Measurements from ENCODE around the gene ZRSR2. TPM values are rescaled to one million over a fixed set of nuclear protein-coding genes. Genes with fewer than 3 reads are reported as not detected.
A peak's percentile ranks its signal among the peaks of the same experiment; 100 is the strongest.
"Not testable (repeated sequence)": the region's sequence is repeated elsewhere in the genome, so short reads cannot be mapped to it uniquely, and the experiment has no call there.

Gene ZRSR2
- total RNA-seq, 2 experiments from 2014 or later = 15.7 to 16.7 TPM

DNA sequence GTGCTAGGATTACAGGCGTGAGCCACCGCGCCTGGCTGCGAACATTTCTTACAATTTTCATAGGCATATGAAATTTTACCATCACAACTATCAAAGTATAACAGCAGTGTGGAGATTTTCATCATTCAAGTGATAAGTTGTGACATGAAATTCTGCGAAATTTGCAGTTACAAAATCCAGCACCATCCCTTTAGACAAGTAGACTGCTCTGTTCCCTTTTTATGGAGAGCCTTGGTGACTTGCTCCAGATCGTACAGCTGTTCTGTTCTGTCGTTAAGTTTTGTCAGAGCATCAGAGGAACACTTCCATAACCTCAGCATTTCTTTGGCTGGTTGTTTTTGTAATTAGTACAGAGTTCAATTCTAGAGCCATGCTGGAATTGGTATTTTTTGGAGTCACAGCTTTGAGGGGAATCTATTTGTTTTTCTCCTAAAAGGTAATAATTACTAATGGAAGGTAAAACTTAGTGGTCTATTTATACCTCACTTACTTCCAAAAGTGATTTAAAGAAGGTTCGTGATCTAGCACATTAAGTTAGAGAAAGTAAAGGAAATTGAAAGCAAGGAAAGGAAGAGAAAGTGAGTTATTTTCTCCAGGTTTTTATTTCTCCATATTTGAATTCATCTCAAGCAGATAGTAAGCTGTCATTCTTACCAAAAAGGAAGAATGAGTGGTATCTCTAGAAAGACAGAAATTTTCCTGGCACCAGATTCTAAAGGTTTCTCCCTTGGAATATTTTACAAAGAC lies 22.1 kb downstream of the ZRSR2 start:
- CTCF ChIA-PET = no interaction called here
- no peaks in the 10 kb centered on the region for H3K27me3 Mint-ChIP-seq (ENCODE audit: low read depth)
- intact Hi-C loops (cut with micrococcal nuclease) = no loop called here
- no peaks in the 10 kb centered on the region for H3K9me3 Mint-ChIP-seq
- H3K27ac Mint-ChIP-seq = no peak overlapping the region
- peaks cover 12% of the 10 kb centered on the region for H3K36me3 Mint-ChIP-seq (ENCODE audit: low read depth)
- H3K4me1 Mint-ChIP-seq (ENCODE audit: low read depth) = peaks cover 28% of the 10 kb centered on the region
- DNase-seq = no peak
- H3K4me3 Mint-ChIP-seq = no peak overlapping the region

DNA sequence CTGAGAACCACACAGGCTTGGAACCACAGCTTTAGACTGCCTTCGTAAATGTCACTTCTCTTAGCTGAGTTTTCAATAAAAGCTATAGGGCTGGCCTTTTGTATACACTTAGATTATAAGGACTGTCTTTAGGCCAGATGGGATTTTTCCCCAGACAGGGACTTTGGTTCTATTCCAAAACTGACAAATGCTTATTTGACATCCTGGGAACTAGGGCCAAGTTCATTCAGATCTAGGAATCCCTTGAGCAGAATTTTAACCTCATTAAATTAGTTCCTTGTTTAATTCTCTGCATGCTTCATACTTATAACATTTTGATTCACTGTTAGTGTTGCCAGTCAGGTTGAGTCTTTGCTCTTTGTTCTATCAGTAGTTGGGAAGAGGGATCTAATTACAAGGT lies 23.1 kb downstream of the ZRSR2 start:
- H3K27me3 Mint-ChIP-seq (ENCODE audit: low read depth) = no peaks in the 10 kb centered on the region
- no peaks in the 10 kb centered on the region for H3K9me3 Mint-ChIP-seq
- H3K4me1 Mint-ChIP-seq (ENCODE audit: low read depth) = peaks cover 30% of the 10 kb centered on the region
- intact Hi-C loops (cut with micrococcal nuclease) = no loop called here
- H3K36me3 Mint-ChIP-seq (ENCODE audit: low read depth) = peaks cover 14% of the 10 kb centered on the region
- no peak for DNase-seq
- CTCF ChIA-PET = no interaction called here
- H3K27ac Mint-ChIP-seq = no peak overlapping the region
- H3K4me3 Mint-ChIP-seq = no peak overlapping the region

DNA sequence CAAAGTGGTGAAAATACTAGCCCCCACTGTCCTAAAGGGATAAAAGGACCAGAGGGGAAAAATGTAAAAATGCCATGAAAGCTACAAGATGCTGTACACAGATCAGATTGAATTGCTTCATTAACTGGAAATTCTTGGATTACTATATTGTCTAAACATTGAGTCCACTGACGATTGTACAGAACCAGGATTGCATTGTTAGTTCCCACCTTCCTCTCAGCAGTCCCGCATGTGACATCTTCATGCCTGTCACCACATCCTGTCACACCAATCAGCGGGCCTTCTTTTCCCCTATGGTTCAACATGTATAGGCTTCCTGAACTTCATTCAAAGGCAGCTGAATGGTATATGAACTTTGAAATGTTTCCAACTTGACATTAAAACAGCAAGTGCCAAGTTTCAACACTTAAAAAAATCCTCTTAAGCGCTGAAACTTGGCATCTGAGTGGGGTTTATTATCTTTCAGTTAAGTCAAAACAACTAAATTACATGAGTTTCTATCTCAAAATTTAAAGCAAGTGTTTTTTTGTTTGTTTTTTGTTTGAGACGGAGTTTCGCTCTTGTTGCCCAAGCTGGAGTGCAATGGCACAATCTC lies 24.6 kb downstream of the ZRSR2 start:
- peak; percentile 17 for DNase-seq
- Mint-ChIP-seq H3K27ac (no peak overlapping the region), H3K4me3 (no peak overlapping the region), H3K9me3 (no peaks in the 10 kb centered on the region), H3K36me3 (ENCODE audit: low read depth) (peaks cover 11% of the 10 kb centered on the region), H3K4me1 (ENCODE audit: low read depth) (peaks cover 33% of the 10 kb centered on the region), H3K27me3 (ENCODE audit: low read depth) (no peaks in the 10 kb centered on the region)
- CTCF ChIA-PET = interaction anchor here (1.0 kb wide), 1 partner anchor 158 kb away, joined by 3 read pairs; no protein-coding TSS in a partner anchor
- intact Hi-C loops (cut with micrococcal nuclease) = no loop called here

DNA sequence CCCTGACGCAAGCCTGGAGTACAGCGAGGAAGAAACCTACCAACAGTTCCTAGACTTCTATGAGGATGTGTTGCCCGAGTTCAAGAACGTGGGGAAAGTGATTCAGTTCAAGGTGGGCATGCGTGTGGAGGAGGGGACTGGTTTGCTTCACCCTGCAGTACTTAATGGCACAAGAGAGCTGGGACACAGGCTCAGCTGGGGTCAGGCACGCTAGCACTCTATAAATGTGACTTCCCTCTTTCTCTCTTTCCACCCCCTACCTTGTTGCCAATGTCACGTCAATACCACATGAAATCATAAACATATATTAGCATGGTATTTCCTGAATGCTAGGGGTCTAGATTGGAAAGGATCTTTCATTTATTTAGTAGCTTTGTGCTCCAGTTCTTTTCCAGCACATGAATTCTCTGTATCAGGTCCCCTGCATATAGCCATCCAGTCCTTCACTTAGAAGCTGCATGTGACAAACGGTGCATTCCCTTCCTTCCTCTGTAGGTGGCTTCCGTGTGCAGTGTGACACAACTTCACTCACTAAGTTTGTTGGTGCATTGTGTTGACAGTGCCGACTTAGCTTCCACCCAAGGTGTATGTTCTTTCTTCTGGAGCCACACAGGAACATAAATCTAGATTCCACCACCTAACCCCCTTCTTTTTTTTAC lies 25.6 kb downstream of the ZRSR2 start:
- Mint-ChIP-seq H3K4me3 (no peak overlapping the region), H3K27me3 (ENCODE audit: low read depth) (no peaks in the 10 kb centered on the region), H3K9me3 (no peaks in the 10 kb centered on the region), H3K36me3 (ENCODE audit: low read depth) (peaks cover 10% of the 10 kb centered on the region), H3K27ac (peak overlapping the region; percentile 78), H3K4me1 (ENCODE audit: low read depth) (peaks cover 40% of the 10 kb centered on the region)
- peak; percentile 49 for DNase-seq
- CTCF ChIA-PET = interaction anchor here (0.7 to 1.4 kb wide), 4 partner anchors 9 to 396 kb away, joined by 3 to 5 read pairs (median 3); no protein-coding TSS in a partner anchor
- intact Hi-C loops (cut with micrococcal nuclease) = loop anchor here (1.0 to 2.0 kb wide), 3 partner anchors 25 to 157 kb away; partner anchors contain the start of gene ZRSR2

DNA sequence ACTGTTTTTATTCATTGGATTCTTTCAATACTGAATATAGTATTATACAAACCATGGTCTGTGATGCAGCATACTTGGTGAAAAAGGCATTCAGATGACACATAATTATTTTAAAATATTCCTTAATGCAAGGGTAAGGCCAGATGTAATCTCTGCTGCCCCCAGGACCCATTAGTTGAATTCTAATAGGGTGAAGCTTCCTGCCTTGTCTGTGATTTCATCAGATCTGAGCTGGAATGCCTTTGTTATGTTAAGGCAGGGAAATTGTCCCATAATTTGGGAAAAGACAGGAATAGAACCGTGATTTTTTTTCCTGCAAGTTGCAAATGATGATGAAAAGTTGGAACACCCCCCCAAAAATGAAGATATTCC lies 26.1 kb downstream of the ZRSR2 start:
- intact Hi-C loops (cut with micrococcal nuclease) = loop anchor here (1.0 to 2.0 kb wide), 3 partner anchors 26 to 156 kb away; partner anchors contain the start of gene ZRSR2
- Mint-ChIP-seq H3K36me3 (ENCODE audit: low read depth) (peaks cover 10% of the 10 kb centered on the region), H3K27me3 (ENCODE audit: low read depth) (no peaks in the 10 kb centered on the region), H3K4me3 (no peak overlapping the region), H3K4me1 (ENCODE audit: low read depth) (peaks cover 40% of the 10 kb centered on the region), H3K9me3 (no peaks in the 10 kb centered on the region), H3K27ac (peak overlapping the region; percentile 78)
- DNase-seq = no peak
- CTCF ChIA-PET = interaction anchor here (0.7 to 1.4 kb wide), 3 partner anchors 9 to 395 kb away, joined by 3 to 5 read pairs (median 3); no protein-coding TSS in a partner anchor

DNA sequence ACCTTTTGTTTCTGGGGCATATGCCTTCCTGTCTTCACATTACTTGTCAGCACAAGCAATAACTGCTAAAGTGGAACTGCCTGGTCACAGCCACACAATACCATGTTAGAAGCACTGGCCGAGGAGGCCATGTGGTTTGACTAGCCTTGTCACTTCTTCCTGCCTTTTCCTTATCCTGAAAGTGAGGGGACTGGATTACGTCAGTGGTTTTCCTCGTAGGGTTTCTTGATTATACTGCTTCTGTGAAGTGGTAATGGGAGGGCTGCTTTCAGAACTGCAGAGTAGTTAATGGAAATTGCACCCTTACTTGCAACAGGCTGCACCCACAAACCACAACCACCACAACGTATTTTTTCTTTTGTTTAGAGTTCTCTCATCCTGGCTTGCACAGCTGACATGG lies 26.6 kb downstream of the ZRSR2 start:
- no peaks in the 10 kb centered on the region for H3K27me3 Mint-ChIP-seq (ENCODE audit: low read depth)
- H3K27ac Mint-ChIP-seq = peak overlapping the region; percentile 78
- intact Hi-C loops (cut with micrococcal nuclease) = loop anchor here (1.0 to 2.0 kb wide), 4 partner anchors 26 to 156 kb away; partner anchors contain the start of genes AP1S2 and ZRSR2
- no peaks in the 10 kb centered on the region for H3K9me3 Mint-ChIP-seq
- CTCF ChIA-PET = interaction anchor here (0.7 to 1.4 kb wide), 3 partner anchors 8 to 395 kb away, joined by 3 to 5 read pairs (median 3); no protein-coding TSS in a partner anchor
- H3K36me3 Mint-ChIP-seq (ENCODE audit: low read depth) = peaks cover 10% of the 10 kb centered on the region
- H3K4me3 Mint-ChIP-seq = no peak overlapping the region
- H3K4me1 Mint-ChIP-seq (ENCODE audit: low read depth) = peaks cover 40% of the 10 kb centered on the region
- peak; percentile 50 for DNase-seq

DNA sequence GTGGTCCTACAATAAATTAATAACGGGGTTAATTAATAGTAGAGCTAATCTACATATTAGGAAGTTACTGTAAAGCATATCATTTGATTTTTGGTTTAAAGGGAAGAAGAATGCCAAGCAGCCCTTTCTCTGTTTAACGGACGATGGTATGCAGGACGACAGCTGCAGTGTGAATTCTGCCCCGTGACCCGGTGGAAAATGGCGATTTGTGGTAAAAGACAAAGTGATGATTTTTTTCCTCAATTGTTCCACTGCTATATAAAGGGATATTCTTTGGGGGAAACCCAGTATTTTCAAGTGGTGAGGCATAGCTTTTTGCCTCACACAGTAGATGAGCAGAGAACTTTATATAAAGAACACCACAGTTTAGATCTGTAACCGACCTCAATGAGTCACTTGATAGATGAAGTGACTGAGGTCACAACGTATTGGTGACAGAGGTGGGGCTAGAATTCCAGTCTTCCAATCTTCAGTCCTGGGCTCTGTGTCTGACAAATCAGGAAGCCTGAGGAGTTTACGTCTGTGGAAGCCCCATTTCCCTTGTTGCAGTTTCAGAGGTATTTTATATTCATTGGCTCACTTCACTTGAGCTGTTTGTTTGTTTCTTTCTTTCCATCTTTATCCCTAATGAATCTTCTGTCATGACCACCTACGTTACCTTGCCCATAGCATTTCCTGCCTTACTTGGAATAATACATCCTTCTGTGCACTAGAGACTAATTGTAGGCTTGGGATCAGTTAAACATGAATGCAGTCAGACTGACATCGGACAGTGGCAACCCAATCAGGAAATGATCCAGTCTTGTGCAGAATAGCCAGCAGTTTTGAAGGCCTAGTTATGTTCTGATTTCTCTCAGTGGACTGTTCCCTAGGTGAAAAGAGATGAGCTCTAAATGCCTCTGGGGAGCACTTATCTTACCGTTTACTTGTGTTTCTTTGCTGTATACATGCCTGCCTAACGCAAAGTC lies 30.1 kb downstream of the ZRSR2 start:
- peak; percentile 8 for DNase-seq
- CTCF ChIA-PET = interaction anchor here (0.6 to 1.6 kb wide), 2 partner anchors 14 to 17 kb away, joined by 3 to 4 read pairs; no protein-coding TSS in a partner anchor
- intact Hi-C loops (cut with micrococcal nuclease) = no loop called here
- peaks cover 13% of the 10 kb centered on the region for H3K36me3 Mint-ChIP-seq (ENCODE audit: low read depth)
- peak overlapping the region; percentile 56 for H3K27ac Mint-ChIP-seq
- no peaks in the 10 kb centered on the region for H3K9me3 Mint-ChIP-seq
- H3K27me3 Mint-ChIP-seq (ENCODE audit: low read depth) = no peaks in the 10 kb centered on the region
- peaks cover 31% of the 10 kb centered on the region for H3K4me1 Mint-ChIP-seq (ENCODE audit: low read depth)
- no peak overlapping the region for H3K4me3 Mint-ChIP-seq

DNA sequence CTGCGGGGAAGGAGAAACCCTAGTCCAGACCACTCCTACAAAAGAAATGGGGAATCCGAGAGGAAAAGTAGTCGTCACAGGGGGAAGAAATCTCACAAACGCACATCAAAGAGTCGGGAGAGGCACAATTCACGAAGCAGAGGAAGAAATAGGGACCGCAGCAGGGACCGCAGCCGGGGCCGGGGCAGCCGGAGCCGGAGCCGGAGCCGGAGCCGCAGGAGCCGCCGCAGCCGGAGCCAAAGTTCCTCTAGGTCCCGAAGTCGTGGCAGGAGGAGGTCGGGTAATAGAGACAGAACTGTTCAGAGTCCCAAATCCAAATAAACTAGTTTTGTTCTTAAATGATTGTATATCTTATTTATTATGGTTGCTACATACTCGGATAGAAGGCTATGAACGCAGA lies 32.6 kb downstream of the ZRSR2 start:
- Mint-ChIP-seq H3K9me3 (no peaks in the 10 kb centered on the region), H3K27me3 (ENCODE audit: low read depth) (no peaks in the 10 kb centered on the region), H3K4me1 (ENCODE audit: low read depth) (peaks cover 14% of the 10 kb centered on the region), H3K4me3 (no peak overlapping the region), H3K36me3 (ENCODE audit: low read depth) (peaks cover 9% of the 10 kb centered on the region), H3K27ac (no peak overlapping the region)
- no peak for DNase-seq
- intact Hi-C loops (cut with micrococcal nuclease) = no loop called here
- CTCF ChIA-PET = no interaction called here

DNA sequence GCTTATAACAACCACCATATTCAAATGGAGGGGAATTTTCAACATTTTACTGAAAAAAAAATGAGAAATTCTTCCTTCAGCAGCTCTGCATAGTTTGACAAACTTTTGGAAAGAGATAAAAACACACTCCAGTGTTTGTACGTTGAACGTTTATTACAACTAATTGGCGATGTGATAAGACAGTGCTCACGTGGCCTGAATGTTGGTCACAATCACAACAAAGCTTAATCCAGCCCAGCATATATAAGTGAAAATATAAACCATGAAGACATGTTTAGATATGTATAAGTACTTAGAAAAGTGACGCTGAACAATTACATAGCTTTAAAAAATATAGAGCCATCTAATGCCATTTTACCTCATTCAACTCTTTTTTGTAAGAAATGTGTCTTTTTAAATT lies 35.7 kb downstream of the ZRSR2 start:
- no peak for DNase-seq
- H3K4me1 Mint-ChIP-seq (ENCODE audit: low read depth) = peaks cover 8% of the 10 kb centered on the region
- no peak overlapping the region for H3K27ac Mint-ChIP-seq
- no peaks in the 10 kb centered on the region for H3K9me3 Mint-ChIP-seq
- H3K27me3 Mint-ChIP-seq (ENCODE audit: low read depth) = no peaks in the 10 kb centered on the region
- H3K4me3 Mint-ChIP-seq = no peak overlapping the region
- intact Hi-C loops (cut with micrococcal nuclease) = no loop called here
- CTCF ChIA-PET = interaction anchor here (0.6 kb wide), 1 partner anchor 329 kb away, joined by 3 read pairs; no protein-coding TSS in a partner anchor
- peaks cover 8% of the 10 kb centered on the region for H3K36me3 Mint-ChIP-seq (ENCODE audit: low read depth)

DNA sequence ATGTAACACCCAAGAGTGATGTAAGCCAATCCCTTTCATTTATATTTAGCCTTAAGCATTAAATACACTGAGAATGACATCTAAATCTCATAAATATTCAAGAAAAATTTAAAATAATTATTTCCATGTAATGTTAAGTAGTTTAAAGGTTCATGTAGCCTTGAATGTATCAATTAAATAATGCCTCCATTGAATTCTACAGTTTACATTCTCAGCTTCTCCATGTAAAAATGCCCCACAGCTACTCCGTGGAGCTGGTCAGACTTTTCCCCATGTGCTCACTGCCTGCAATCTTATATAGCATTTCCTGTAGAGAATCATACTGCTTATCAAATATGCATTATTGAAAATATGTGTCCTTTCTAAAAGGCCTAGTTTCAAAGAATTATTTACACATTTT lies 38.9 kb downstream of the ZRSR2 start:
- no peak overlapping the region for H3K27ac Mint-ChIP-seq
- DNase-seq = no peak
- intact Hi-C loops (cut with micrococcal nuclease) = no loop called here
- H3K27me3 Mint-ChIP-seq (ENCODE audit: low read depth) = no peaks in the 10 kb centered on the region
- H3K4me3 Mint-ChIP-seq = no peak overlapping the region
- CTCF ChIA-PET = no interaction called here
- peaks cover 6% of the 10 kb centered on the region for H3K36me3 Mint-ChIP-seq (ENCODE audit: low read depth)
- H3K4me1 Mint-ChIP-seq (ENCODE audit: low read depth) = peaks cover 10% of the 10 kb centered on the region
- no peaks in the 10 kb centered on the region for H3K9me3 Mint-ChIP-seq

DNA sequence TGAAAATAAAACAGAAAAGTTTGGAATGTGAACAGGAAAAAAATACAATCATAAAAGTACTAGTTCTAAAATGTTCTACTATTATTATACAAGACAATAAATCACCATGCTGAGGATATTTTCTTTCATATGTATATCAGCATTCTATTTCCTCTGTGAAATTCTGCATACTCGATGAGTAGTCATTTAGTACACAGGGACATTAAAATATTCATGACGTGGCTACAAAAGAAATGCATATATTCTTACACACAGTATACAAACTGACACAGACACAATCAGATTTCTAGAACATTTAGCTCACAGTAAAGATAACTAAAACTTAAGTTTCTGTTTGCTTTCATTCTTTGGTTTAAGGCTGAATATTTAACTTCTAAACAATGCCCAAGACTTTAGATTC lies 41.1 kb downstream of the ZRSR2 start:
- H3K4me3 Mint-ChIP-seq; H3K36me3 Mint-ChIP-seq (ENCODE audit: low read depth); H3K27me3 Mint-ChIP-seq (ENCODE audit: low read depth); H3K27ac Mint-ChIP-seq; DNase-seq; H3K4me1 Mint-ChIP-seq (ENCODE audit: low read depth); intact Hi-C loops (cut with micrococcal nuclease); CTCF ChIA-PET; H3K9me3 Mint-ChIP-seq: not testable (repeated sequence)

Measured in activated naive CD4-positive, alpha-beta T cell treated with anti-CD3 and anti-CD28 coated beads for 36 hours (primary cell).